Stimulated activated memory B cell treated with anti-CD40 and anti-IgM and Interleukin-4, amounts not matched to agents 10 μg/mL and 1 μg/mL and 100 μg/mL, for 72 hours (primary cell): Measurements from ENCODE around the gene PRSS56.

Source experiments
- ATAC-seq: fragments of 150-1000 bp; cut with Tn5 transposase; 2 replicates; pipeline ENCODE4 v1.10.0; 2021
- H3K27ac Mint-ChIP-seq: one replicate; pipeline ENCODE4 v1.8.0; 2022; ENCODE audit warnings: mild to moderate bottlenecking, mixed read lengths
- H3K27me3 Mint-ChIP-seq: one replicate; pipeline ENCODE4 v1.8.0; 2022; ENCODE audit warnings: mixed read lengths
- H3K36me3 Mint-ChIP-seq: one replicate; pipeline ENCODE4 v1.8.0; 2022; ENCODE audit warnings: mixed read lengths
- H3K4me1 Mint-ChIP-seq: one replicate; pipeline ENCODE4 v1.8.0; 2022; ENCODE audit warnings: mixed read lengths
- H3K4me3 Mint-ChIP-seq: one replicate; pipeline ENCODE4 v1.8.0; 2022; ENCODE audit warnings: mild to moderate bottlenecking, moderate library complexity, mixed read lengths
- H3K9me3 Mint-ChIP-seq: one replicate; pipeline ENCODE4 v1.8.0; 2022; ENCODE audit warnings: mixed read lengths

Gene PRSS56

GRCh38 chr2:232574674-232575403 lies 54.7 kb downstream of the PRSS56 start:
- H3K27ac Mint-ChIP-seq = no peak overlapping the region
- no peaks in the 10 kb centered on the region for H3K9me3 Mint-ChIP-seq
- no peaks in the 10 kb centered on the region for H3K4me1 Mint-ChIP-seq

More at GRCh38 chr2:232574674-232575403, 54.7 kb downstream of the PRSS56 start:
- Mint-ChIP-seq H3K27me3 (no peaks in the 10 kb centered on the region), H3K36me3 (peaks cover 61% of the 10 kb centered on the region), H3K4me3 (no peak overlapping the region)
- ATAC-seq = no peak
